ENCODE results near the gene FBXL5.

GRCh38 chr4:15612136-15612535 lies 43.0 kb downstream of the FBXL5 start:
- TF ChIP-seq, protein P1, sequence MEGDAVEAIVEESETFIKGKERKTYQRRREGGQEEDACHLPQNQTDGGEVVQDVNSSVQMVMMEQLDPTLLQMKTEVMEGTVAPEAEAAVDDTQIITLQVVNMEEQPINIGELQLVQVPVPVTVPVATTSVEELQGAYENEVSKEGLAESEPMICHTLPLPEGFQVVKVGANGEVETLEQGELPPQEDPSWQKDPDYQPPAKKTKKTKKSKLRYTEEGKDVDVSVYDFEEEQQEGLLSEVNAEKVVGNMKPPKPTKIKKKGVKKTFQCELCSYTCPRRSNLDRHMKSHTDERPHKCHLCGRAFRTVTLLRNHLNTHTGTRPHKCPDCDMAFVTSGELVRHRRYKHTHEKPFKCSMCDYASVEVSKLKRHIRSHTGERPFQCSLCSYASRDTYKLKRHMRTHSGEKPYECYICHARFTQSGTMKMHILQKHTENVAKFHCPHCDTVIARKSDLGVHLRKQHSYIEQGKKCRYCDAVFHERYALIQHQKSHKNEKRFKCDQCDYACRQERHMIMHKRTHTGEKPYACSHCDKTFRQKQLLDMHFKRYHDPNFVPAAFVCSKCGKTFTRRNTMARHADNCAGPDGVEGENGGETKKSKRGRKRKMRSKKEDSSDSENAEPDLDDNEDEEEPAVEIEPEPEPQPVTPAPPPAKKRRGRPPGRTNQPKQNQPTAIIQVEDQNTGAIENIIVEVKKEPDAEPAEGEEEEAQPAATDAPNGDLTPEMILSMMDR (IDR thresholded peaks at IDR 0.05), result no peak
- TF ChIP-seq POLR2A (IDR thresholded peaks at IDR 0.05), result no peak
